Mesenchymal stem cell (in vitro differentiated cells and primary cell): Measurements from ENCODE around the gene CD2BP2.

Experiments
- DNase-seq: peaks from one replicate; pipeline ENCODE4 v3.0.0-alpha.2; 2013
- H2AFZ ChIP-seq: one replicate; pipeline ENCODE4 v1.6.1; 2013; ENCODE audit warnings: low read depth, mild to moderate bottlenecking, control low read depth, inconsistent platforms, low read length, moderate library complexity
- H2AK5ac ChIP-seq: 2 replicates; pipeline ENCODE4 v1.6.1; 2013; ENCODE audit warnings: low read length, moderate library complexity, mild to moderate bottlenecking, inconsistent platforms; ENCODE audit not compliant: severe bottlenecking
- H2BK120ac ChIP-seq: one replicate; pipeline ENCODE4 v1.6.1; 2013; ENCODE audit warnings: low read depth, mild to moderate bottlenecking, inconsistent platforms, low read length, moderate library complexity
- H2BK12ac ChIP-seq, 2 experiments: one replicate each; pipeline ENCODE4 v1.6.1; 2013; ENCODE audit warnings: inconsistent platforms in 2 of 2, low read length in 2 of 2, mild to moderate bottlenecking in 2 of 2, moderate library complexity in 2 of 2, control low read depth in 1 of 2
- H2BK15ac ChIP-seq: one replicate; pipeline ENCODE4 v1.6.1; 2013; ENCODE audit warnings: mild to moderate bottlenecking, low read depth, inconsistent platforms; ENCODE audit not compliant: poor library complexity, severe bottlenecking
- H2BK5ac ChIP-seq: 2 replicates; pipeline ENCODE4 v1.6.1; 2013; ENCODE audit warnings: low read depth, mild to moderate bottlenecking, low read length, control low read depth, inconsistent platforms; ENCODE audit not compliant: poor library complexity, severe bottlenecking
- H3K14ac ChIP-seq, 2 experiments: one replicate each; pipeline ENCODE4 v1.6.1; 2013; ENCODE audit warnings: inconsistent platforms in 2 of 2, low read length in 2 of 2, control low read depth in 1 of 2, mild to moderate bottlenecking in 1 of 2, moderate library complexity in 1 of 2
- H3K18ac ChIP-seq, 2 experiments: one replicate each; pipeline ENCODE4 v1.6.1; 2013; ENCODE audit warnings: inconsistent platforms in 2 of 2, low read length in 2 of 2, control low read depth in 1 of 2, low read depth in 1 of 2, mild to moderate bottlenecking in 1 of 2
- H3K23ac ChIP-seq, 2 experiments: one replicate each; pipeline ENCODE4 v1.6.1; 2013; ENCODE audit warnings: inconsistent platforms in 2 of 2, low read length in 2 of 2, mild to moderate bottlenecking in 2 of 2, moderate library complexity in 2 of 2, control low read depth in 1 of 2
- H3K27ac ChIP-seq: 2 replicates; pipeline ENCODE4 v1.5.1; 2013; ENCODE audit warnings: mild to moderate bottlenecking, moderate library complexity, low read length, control low read depth, inconsistent platforms; ENCODE audit not compliant: poor library complexity, severe bottlenecking
- H3K27me3 ChIP-seq, 2 experiments: 2 replicates each; pipeline versions ENCODE4 v1.6.1 to v1.7.0; 2013; ENCODE audit warnings: low read length in 2 of 2, mild to moderate bottlenecking in 2 of 2, moderate library complexity in 2 of 2, control low read depth in 1 of 2, inconsistent platforms in 1 of 2; ENCODE audit not compliant: control insufficient read depth in 1 of 2, insufficient read depth in 1 of 2
- H3K36me3 ChIP-seq, 2 experiments: 2 replicates each; pipeline versions ENCODE4 v1.6.1 to v1.7.0; 2013; ENCODE audit warnings: low read length in 2 of 2, control low read depth in 1 of 2, inconsistent platforms in 1 of 2, low read depth in 1 of 2, mild to moderate bottlenecking in 1 of 2; ENCODE audit not compliant: insufficient read depth in 2 of 2, control insufficient read depth in 1 of 2
- H3K4ac ChIP-seq, 2 experiments: one replicate each; pipeline ENCODE4 v1.6.1; 2013; ENCODE audit warnings: inconsistent platforms in 2 of 2, low read length in 2 of 2, mild to moderate bottlenecking in 2 of 2, moderate library complexity in 2 of 2, control low read depth in 1 of 2, low read depth in 1 of 2
- H3K4me1 ChIP-seq: 2 replicates; pipeline ENCODE4 v1.6.1; 2013; ENCODE audit warnings: low read depth, low read length, control low read depth; ENCODE audit not compliant: control insufficient read depth, insufficient read depth
- H3K4me2 ChIP-seq: 2 replicates; pipeline ENCODE4 v1.6.1; 2013; ENCODE audit warnings: low read length, mild to moderate bottlenecking, inconsistent platforms; ENCODE audit not compliant: poor library complexity, severe bottlenecking
- H3K4me3 ChIP-seq, 2 experiments: 2 replicates each; pipeline versions ENCODE4 v1.5.1 to v1.7.0; 2013; ENCODE audit warnings: low read length in 2 of 2, mild to moderate bottlenecking in 2 of 2, control low read depth in 1 of 2, low read depth in 1 of 2; ENCODE audit not compliant: insufficient read depth in 1 of 2
- H3K79me1 ChIP-seq: replicated peaks from 2 replicates; pipeline ENCODE4 v1.6.1; 2013; ENCODE audit warnings: mild to moderate bottlenecking, control low read depth, low read length, inconsistent platforms; ENCODE audit not compliant: poor library complexity, severe bottlenecking
- H3K9ac ChIP-seq: 2 replicates; pipeline ENCODE4 v1.7.0; 2013; ENCODE audit warnings: mild to moderate bottlenecking, low read length, moderate library complexity
- H3K9me3 ChIP-seq: 2 replicates; pipeline ENCODE4 v1.7.0; 2013; ENCODE audit warnings: mild to moderate bottlenecking, low read length; ENCODE audit not compliant: control insufficient read depth
- H4K8ac ChIP-seq: one replicate; pipeline ENCODE4 v1.6.1; 2013; ENCODE audit warnings: inconsistent platforms, mild to moderate bottlenecking, low read length, moderate library complexity
- H4K91ac ChIP-seq: one replicate; pipeline ENCODE4 v1.6.1; 2013; ENCODE audit warnings: mild to moderate bottlenecking, low read length, inconsistent platforms
- WGBS: methylation state at CpG from one replicate; pipeline ENCODE4 v1.1.7; 2013; ENCODE audit warnings: mixed read lengths; 5-methylcytosine and 5-hydroxymethylcytosine counted together

The CD2BP2 gene

GRCh38 chr16:30365200-30365599, 10.1 kb upstream of the CD2BP2 start:
- Histone ChIP-seq H3K4ac (no peak overlapping the region), H2AK5ac (no peak overlapping the region)

GRCh38 chr16:30361180-30361579, 6.1 kb upstream of the CD2BP2 start:
- no peak overlapping the region for H2AK5ac ChIP-seq
- H4K8ac ChIP-seq = no peak overlapping the region
- H2BK5ac ChIP-seq = no peak overlapping the region
- no peak overlapping the region for H2AFZ ChIP-seq
- no peak overlapping the region for H3K27ac ChIP-seq
- H2BK15ac ChIP-seq = no peak overlapping the region
- H3K18ac ChIP-seq = no peak overlapping the region
- DNase-seq = no peak
- H4K91ac ChIP-seq = no peak overlapping the region
- no peak overlapping the region for H2BK120ac ChIP-seq
- no peak overlapping the region for H2BK12ac ChIP-seq
- no peak overlapping the region for H3K9ac ChIP-seq
- no peak overlapping the region for H3K4ac ChIP-seq
- no peak overlapping the region for H3K4me2 ChIP-seq
- no peak overlapping the region for H3K14ac ChIP-seq
- H3K4me1 ChIP-seq = peaks cover 14% of the 10 kb centered on the region
- H3K36me3 ChIP-seq = peaks cover 62 to 75% of the 10 kb centered on the region in 2 experiments
- H3K79me1 ChIP-seq = peaks cover 33% of the 10 kb centered on the region
- H3K27me3 ChIP-seq = no peaks in the 10 kb centered on the region
- no peak overlapping the region for H3K4me3 ChIP-seq
- WGBS = 96% methylated on average over 7 of the region's 7 CpGs
- H3K9me3 ChIP-seq = no peaks in the 10 kb centered on the region
- H3K23ac ChIP-seq = no peak overlapping the region

More at GRCh38 chr16:30365200-30365599, 10.1 kb upstream of the CD2BP2 start:
- no peak for DNase-seq
- Histone ChIP-seq H3K23ac (no peak overlapping the region), H2BK12ac (no peak overlapping the region), H3K4me1 (peaks cover 24% of the 10 kb centered on the region), H2BK5ac (no peak overlapping the region), H3K14ac (no peak overlapping the region), H3K36me3 (peaks cover 25 to 48% of the 10 kb centered on the region in 2 experiments), H4K91ac (no peak overlapping the region), H3K27ac (no peak overlapping the region), H3K9ac (no peak overlapping the region), H2BK15ac (no peak overlapping the region), H3K9me3 (no peaks in the 10 kb centered on the region), H3K27me3 (no peaks in the 10 kb centered on the region), H3K4me2 (no peak overlapping the region), H3K4me3 (no peak overlapping the region), H2BK120ac (no peak overlapping the region), H3K79me1 (peaks cover 7% of the 10 kb centered on the region), H4K8ac (no peak overlapping the region), H3K18ac (no peak overlapping the region), H2AFZ (no peak overlapping the region)
- WGBS = 96% methylated on average over 10 of the region's 10 CpGs

GRCh38 chr16:30359871-30360170, 4.7 kb upstream of the CD2BP2 start:
- Histone ChIP-seq H3K4ac (no peak overlapping the region), H4K8ac (no peak overlapping the region), H3K18ac (no peak overlapping the region), H3K9ac (no peak overlapping the region), H3K36me3 (peaks cover 58 to 63% of the 10 kb centered on the region in 2 experiments), H3K4me2 (no peak overlapping the region), H3K23ac (no peak overlapping the region), H2BK5ac (no peak overlapping the region), H2BK15ac (no peak overlapping the region), H3K79me1 (peaks cover 35% of the 10 kb centered on the region), H3K14ac (no peak overlapping the region), H2BK12ac (no peak overlapping the region), H3K4me3 (no peak overlapping the region), H3K27ac (no peak overlapping the region), H2AFZ (no peak overlapping the region), H3K9me3 (no peaks in the 10 kb centered on the region), H3K27me3 (no peaks in the 10 kb centered on the region), H3K4me1 (peaks cover 19% of the 10 kb centered on the region), H4K91ac (no peak overlapping the region), H2BK120ac (no peak overlapping the region), H2AK5ac (no peak overlapping the region)
- DNase-seq = no peak
- 97% methylated on average over 6 of the region's 6 CpGs for WGBS

GRCh38 chr16:30358990-30359870, 4.1 kb upstream of the CD2BP2 start:
- H3K79me1 ChIP-seq = peaks cover 34% of the 10 kb centered on the region
- H2AFZ ChIP-seq = no peak overlapping the region
- H4K91ac ChIP-seq = no peak overlapping the region
- no peak overlapping the region for H4K8ac ChIP-seq
- no peak overlapping the region for H3K9ac ChIP-seq
- DNase-seq = no peak
- WGBS = 96% methylated on average over 27 of the region's 28 CpGs
- no peaks in the 10 kb centered on the region for H3K9me3 ChIP-seq
- H3K14ac ChIP-seq = no peak overlapping the region
- no peak overlapping the region for H2BK120ac ChIP-seq
- no peak overlapping the region for H3K23ac ChIP-seq
- H3K27me3 ChIP-seq = no peaks in the 10 kb centered on the region
- H3K4me3 ChIP-seq = no peak overlapping the region
- H2BK5ac ChIP-seq = no peak overlapping the region
- H3K36me3 ChIP-seq = peaks cover 53 to 57% of the 10 kb centered on the region in 2 experiments
- H3K18ac ChIP-seq = no peak overlapping the region
- H2AK5ac ChIP-seq = no peak overlapping the region
- H3K4me2 ChIP-seq = no peak overlapping the region
- H3K4me1 ChIP-seq = peaks cover 18% of the 10 kb centered on the region
- H3K27ac ChIP-seq = no peak overlapping the region
- no peak overlapping the region for H2BK12ac ChIP-seq
- H2BK15ac ChIP-seq = no peak overlapping the region
- H3K4ac ChIP-seq = no peak overlapping the region
